HG03575 (cell line): ENCODE measurements around the gene OPN1SW.

Source experiments
- ATAC-seq: cut with Tn5 transposase; IDR thresholded peaks from one replicate; pipeline ENCODE4 v1.9.1; 2021; ENCODE audit not compliant: unreplicated experiment, insufficient number of reproducible peaks, low FRiP score; ENCODE audit errors: extremely low read depth

OPN1SW gene

GRCh38 chr7:128794436-128794835 is 18.8 kb upstream of the OPN1SW start:
- no peak for ATAC-seq

- no peak for ATAC-seq
Measured at GRCh38 chr7:128794020-128794419, 18.4 kb upstream of the OPN1SW start.

DNA sequence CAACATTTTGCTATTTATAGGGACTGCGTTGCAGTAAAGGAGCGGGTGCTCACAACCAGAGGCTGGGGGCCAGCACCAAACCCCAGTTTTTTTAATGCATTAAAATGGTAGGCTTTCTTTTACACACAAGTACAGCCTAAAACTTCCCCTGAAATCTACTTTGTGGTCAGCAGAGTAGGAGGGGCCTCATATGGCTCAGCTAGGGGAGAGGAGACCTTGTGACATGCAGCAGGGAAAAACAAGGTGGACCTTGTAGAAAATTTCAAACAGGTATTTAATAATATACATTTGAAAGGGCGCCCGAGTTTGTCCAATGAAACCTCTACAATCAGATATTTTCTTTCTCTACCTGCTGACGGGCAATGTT is 17.6 kb upstream of the OPN1SW start:
- ATAC-seq, result no peak

GRCh38 chr7:128792471-128793180 is 17.0 kb upstream of the OPN1SW start:
- no peak for ATAC-seq

DNA sequence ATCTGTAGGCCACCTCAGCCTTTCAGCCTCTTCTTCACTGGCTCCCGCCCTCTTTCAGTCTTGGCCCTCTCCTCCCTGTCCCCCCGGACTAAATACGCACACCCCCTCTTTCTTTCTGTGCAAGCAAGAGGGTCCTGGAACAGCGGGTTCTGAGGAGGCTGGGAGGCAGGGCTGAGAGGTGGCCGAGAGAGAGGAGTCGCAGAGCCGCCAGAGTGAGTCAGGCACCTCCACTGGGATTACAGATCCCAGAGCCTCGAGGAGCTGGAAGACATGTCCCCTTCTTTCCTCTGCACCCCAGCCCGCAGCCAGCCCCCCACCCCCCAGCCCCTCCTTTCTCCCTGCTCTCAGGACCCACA is 16.4 kb upstream of the OPN1SW start:
- no peak for ATAC-seq

DNA sequence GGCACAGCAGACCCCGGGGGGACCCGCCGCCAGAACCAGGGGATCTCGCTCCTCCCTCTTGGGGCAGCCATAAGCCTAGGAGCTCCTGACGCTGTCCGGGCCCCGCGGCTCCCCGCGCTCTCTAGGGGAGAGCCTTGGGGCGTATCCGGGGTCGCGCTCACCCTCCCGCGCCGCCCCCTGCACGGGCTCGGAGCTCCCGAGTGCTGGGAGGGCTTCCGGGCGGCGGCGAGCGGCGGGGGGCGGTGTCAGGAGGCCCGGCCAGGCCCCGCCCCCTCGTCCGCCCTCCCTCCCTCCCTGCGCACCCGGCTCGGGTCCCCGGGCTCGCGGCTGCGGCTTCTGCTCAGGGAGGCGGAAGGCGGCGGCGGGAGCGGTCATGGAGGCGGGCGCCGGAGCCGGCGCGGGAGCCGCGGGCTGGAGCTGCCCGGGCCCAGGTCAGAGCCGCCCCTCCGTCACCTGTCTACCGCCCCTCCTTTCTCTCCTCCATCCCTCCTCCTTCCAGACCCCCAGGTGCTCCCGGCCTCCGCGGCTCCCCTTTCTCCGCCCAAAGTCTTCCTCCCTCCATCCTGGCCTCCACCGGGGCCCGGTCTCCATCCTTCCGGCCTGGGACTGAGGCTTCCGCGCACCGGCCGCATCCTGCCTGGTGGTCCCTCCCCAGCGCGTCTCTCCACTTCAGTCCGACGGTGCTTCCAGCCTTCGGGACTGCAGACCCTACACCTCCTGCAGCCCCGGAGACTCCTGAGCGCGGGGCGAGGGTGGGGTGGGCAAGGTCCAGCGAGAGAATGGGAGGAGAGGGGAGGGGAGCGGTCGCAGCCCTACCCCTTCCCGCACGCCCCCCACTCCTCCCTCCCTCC is 15.8 kb upstream of the OPN1SW start, which contains the start of gene CCDC136:
TSS of gene CCDC136 (plus strand) at position 848 of the 851 bp plus-strand sequence. CDS start 444 bp downstream, outside the sequence.
- no peak for ATAC-seq

- ATAC-seq, result no peak
Measured at GRCh38 chr7:128790315-128791041, 14.9 kb upstream of the OPN1SW start.

- ATAC-seq, result no peak
Measured at GRCh38 chr7:128788446-128789412, 13.1 kb upstream of the OPN1SW start.

- ATAC-seq, result no peak
Measured at GRCh38 chr7:128785738-128786137, 10.1 kb upstream of the OPN1SW start.

DNA sequence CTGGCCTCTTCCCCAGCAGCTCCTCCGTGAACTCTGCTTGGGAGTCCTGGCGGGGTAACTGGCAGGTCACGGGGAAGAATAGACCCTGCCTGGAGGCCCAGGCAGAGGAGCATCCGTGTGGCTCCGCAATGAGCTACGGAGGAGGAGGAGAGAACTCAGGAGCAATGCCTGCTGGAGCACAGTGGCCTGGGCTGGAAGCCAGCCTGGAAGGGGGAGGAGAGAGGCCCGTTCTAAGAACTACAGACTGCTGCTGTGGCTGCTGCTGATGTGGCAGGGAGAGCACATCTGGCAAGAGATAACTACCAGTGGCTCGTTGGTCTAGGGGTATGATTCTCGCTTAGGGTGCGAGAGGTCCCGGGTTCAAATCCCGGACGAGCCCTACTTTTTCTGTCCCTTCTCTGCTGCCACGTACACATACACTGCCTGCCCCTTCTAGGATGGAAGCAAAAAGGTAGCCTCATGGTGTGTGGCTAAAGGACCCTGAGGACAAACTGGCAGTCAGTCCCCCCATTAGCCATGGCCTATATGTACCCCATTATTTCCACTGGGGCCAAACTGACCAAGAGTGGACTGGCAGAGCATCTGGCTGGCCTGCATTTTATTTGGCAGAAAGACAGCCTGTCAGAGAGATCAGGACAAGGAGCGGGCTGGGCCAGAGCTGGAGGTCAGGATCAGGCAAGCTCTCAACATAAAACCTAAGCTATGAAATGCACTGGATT is 7.7 kb upstream of the OPN1SW start:
- ATAC-seq, result no peak

DNA sequence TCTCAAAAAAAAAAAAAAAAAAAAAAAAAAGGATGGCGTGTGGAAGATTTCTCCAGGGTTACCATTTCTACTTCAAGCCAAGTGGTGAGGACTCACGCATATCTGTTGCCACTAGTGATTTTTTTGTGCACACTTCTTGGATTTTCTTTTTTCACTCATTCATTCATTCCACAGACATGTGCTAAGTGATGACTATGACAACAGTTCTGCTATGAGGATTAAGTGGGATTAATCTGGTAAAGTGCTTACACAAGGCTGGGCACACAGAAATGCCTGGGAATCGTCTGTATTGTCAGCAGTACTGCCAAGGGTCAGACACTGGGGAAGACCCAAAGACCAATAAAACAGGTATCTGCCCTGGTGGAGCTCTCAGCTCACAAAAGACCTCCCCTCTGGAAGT is 6.3 kb upstream of the OPN1SW start:
- ATAC-seq, result no peak

GRCh38 chr7:128781126-128781525 is 5.5 kb upstream of the OPN1SW start:
- ATAC-seq, result no peak

DNA sequence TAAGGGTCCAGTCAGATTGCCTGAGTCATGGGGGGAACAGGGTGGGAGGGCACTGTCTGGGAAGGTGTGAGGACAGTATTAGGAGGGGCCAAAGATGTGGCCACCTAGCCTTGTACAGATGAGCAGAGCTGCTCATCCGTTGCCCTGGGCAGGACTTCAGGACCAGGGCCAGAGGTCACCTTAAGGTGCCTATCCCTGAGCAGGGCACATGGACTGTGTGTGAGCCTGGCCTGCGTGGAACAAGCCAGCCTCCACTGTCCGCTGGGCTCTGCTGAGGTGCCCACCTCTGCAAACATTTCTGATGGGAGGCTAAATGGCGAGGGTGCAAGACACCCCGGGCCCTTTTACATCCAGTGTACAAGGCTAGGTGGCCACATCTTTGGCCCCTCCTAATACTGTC is 3.4 kb upstream of the OPN1SW start:
- ATAC-seq, result no peak

- ATAC-seq, result no peak
Measured at GRCh38 chr7:128777156-128778123, 1.8 kb upstream of the OPN1SW start.

DNA sequence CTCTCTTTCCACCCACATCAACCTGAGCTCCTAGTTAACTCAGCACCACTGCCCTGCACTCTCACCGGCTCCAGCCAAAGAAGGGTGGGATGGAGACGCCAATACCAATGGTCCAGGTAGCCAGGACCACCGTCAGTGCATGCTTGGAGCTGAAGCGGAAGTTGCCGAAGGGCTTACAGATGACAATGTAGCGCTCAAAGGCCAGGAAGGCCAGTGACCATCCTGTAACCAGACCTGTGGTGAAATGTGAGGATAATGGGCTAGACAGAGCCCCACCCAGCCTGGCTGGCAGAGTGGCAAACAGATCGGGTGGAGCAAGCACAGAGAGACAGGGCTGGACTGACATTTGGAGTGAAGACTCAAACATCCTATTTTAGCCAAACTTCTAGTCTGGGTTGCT is 673 bp downstream of the OPN1SW start:
- ATAC-seq, result no peak

DNA sequence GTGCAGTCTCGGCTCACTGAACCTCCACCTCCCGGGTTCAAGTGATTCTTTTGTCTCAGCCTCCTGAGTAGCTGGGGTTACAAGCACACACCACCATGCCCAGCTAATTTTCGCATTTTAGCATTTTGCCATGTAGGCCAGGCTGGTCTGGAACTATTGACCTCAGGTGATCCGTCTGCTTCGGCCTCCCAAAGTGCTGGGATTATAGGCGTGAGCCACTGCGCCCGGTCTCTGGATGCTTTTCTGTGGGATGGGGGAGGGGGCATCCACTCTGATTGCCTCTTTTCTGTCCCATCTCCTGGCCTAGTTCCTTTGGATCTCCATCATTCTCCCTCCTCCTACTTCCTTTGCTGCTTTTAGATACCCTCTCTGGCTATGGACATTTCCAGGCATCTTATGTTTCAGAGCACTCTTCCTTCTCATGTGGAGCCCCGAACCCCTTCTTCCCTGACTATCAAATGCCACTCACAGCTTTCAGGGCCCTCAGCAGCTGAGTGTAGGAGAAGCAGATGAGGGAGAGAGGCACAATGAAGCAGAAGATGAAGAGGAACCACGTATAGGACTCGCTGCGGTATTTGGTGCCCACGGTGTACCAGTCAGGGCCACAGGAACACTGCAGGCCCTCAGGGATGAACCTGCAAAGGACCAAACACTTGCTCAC is 1.4 kb downstream of the OPN1SW start:
- ATAC-seq, result no peak

DNA sequence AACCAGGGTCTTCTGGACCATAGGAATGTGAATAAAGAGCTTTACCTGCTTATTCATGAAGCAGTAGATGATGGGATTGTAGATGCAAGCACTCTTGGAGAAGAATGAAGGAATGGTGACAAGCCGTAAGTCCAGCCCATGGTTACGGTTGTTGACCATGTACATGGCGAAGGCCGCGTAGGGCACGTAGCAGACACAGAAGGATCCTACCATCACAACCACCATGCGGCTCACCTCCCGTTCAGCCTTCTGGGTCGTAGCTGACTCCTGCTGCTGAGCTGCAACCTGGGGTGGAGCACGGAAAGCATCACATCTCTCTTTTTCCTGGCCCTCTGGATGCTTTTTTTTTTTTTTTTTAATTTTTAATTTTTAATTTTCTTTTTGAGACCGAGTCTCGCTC is 2.0 kb downstream of the OPN1SW start:
- ATAC-seq, result no peak
